HG02798 (cell line): ENCODE results near the gene HHAT.

Source experiments
- ATAC-seq: cut with Tn5 transposase; IDR thresholded peaks from one replicate; pipeline ENCODE4 v1.9.1; 2021; ENCODE audit warnings: mild to moderate bottlenecking; ENCODE audit not compliant: unreplicated experiment, poor library complexity

HHAT gene

DNA sequence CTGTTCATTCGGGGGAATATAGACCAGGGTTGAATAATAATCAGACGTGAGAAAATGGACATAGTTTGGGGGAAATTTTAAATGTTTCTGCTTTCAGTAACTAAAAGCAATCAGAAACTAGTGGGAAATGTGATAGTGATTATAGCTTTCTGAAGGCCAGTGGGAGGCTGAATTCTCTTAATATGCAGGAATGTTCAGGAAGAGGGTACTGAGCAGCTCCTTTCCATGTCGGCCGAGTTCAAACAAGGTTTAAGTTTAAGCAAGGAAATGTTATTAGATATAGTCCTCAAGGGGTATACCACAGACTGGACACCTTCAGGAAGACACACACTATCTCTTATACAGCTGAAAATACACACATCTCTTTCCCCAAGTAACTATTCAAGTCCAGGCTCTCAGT is 105.5 kb downstream of the HHAT start:
- no peak for ATAC-seq

DNA sequence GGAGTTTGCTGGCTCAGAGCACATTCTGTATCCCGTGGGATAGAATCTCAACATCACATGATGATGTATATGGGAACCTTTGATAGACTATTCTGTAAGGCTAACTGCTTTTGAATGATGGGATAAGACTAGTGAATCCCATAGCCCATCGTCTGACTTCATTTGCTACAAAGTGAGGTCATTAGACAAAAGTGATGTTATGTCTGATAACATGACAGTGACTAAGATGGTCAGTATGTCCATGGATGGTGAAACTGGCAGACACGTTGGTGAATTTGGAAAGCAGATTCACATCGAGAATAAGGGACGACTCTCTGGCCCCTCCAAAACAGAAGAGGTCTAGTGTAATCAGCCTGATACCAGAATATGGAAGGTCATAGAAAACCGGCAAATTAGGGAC is 108.4 kb downstream of the HHAT start:
- no peak for ATAC-seq

DNA sequence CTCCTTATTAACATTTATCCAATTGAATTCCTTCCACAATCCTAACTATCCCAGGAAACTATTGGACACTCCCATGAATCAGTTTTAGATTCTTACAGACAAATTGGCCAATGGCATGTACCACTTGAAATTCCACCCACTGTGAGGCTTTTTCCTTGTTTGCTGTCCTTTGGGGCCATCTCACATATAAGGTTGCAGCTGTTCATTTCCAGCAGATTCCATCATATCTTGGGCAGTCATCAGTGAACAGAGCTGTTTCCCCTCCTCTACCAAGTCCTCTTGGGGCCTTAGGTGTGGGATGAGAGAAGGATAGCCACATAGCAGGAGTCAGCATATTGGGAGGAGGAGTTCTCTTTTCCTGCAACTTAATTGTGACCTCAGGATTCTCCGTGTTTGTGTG is 109.1 kb downstream of the HHAT start:
- ATAC-seq = no peak

DNA sequence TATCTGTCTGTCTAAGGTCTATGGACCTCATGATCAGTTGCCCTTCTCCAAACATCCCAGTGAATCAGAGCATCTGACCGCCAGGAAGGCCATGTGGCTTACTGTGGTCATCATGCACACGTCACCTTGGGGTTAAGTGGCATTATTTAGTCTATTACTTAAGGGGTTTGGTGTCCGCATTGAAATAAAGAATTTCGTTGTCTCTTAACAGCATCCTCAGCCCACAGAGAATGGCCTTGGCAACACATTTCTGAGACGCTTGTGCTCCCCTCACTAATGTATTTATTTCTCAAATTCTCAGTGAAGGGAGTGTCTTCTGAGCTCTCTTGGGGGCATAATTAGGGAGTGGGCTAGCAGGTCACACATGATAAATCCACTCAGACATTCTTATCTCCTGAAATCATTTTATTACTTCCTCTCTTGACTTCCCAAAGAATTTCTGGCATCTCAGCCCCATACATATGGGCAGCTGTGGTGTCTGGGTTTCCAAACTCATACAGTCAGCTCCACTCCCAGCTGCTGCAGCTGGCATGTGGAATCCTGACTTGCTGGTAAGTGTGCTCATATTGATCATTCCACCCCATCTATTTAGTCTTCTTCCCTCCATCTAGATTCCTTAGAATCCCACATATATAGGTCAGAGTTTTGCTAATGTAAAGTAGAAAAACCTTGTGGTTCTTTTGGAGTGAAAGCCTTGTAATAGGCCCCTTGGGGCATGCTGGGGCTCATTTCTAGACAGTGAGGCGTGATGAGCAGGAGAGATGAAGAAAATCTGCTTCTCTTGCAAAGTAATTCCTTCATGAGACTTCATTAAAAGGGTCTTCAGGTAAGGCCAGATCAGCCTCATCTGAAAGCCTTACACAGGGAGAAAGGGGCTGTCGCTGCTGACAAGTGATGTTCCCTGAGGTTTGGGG is 110.5 kb downstream of the HHAT start:
- ATAC-seq = no peak

DNA sequence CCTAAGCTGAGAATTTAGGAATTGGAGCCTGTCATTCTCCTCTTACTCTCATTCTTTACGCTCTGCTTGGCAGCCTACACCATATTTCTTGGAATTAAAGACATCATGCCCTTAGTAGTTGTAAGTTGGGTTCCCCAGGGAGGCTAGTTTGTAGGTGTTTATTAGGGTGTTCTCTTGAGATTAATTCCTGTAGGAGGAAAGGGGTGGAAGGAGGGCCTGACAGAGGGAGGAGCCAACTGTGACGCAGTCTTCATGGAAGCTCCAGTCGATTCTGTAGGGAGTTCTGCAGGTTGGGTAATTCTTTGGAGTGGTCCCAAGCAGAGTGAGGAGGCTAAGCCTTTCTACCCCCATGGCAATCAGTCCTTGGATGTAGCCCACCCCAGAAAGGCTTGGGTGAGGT is 111.4 kb downstream of the HHAT start:
- no peak for ATAC-seq

DNA sequence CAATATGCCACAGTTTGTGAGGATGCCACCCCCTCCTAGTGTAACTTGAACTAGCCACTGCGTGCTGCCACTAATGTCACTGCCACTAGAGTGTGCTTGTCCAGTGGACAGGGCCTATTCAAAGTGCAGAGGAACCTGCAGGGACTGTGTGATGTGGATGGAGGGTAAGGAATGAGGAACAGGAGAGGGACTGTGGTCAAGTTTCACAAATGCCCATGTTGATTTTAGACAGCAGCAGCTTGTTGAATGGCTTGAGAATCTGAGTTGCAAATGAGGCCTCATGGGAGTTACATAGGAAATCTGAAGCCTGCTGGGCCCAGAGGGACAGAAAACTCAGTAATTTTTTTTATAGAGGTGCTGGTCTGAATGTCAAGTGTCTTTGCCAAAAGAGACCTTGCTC is 112.3 kb downstream of the HHAT start:
- no peak for ATAC-seq

DNA sequence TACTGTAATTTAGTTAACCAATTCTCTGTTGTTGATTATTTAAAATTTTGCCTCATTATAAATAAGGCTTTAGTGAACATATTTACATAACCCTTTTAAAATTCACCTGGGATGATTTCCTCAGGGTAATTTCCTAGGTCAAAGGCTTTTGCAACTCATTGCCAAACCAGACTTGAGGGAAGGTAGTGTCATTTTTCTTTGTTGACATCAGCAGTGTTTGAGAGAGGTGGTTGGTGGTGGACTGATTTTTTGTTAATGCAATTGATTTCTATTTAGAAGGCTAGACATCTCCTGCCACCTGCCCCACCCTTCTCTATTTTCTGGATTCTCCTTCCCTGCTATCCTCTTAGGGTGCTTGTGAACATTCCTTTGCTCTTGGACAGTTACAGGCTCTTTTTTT is 116.8 kb downstream of the HHAT start:
- ATAC-seq = no peak

DNA sequence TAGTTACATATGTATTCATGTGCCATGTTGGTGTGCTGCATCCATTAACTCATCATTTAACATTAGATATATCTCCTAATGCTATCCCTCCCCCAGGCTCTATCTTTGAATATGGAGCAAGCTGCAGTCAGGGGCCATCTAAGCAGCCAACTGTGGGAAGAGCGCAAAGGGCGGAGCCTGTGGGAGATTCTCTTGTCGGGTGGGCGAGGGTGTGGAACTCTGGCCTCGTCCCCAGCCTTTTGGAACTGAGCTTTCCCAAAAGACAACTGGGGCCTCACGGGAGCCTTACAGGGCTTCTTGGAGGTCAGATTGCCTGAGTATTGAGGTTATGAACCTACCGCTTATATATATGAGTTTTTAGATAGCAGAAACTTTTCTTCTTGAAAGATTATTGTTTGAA is 117.2 kb downstream of the HHAT start:
- no peak for ATAC-seq

DNA sequence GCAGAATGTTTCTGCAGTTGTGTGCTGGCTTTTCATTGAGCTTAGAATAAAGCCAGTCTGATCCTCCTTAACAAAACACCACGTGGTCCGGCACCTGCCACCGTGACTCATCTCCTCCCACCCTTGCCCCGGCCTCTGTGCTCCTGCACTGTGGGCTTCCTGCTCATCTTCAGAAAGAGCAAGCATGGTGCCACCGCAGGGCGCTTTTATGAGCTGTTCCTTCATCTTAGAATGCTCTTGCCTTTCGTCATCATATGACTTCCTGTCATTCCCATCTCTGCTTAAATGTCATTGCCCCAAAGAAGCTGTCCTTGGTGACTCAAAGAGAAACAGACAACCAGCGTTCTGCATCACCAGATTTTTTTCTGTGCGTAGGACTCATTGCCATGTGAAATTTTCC is 117.8 kb downstream of the HHAT start:
- peak; percentile 91 for ATAC-seq

DNA sequence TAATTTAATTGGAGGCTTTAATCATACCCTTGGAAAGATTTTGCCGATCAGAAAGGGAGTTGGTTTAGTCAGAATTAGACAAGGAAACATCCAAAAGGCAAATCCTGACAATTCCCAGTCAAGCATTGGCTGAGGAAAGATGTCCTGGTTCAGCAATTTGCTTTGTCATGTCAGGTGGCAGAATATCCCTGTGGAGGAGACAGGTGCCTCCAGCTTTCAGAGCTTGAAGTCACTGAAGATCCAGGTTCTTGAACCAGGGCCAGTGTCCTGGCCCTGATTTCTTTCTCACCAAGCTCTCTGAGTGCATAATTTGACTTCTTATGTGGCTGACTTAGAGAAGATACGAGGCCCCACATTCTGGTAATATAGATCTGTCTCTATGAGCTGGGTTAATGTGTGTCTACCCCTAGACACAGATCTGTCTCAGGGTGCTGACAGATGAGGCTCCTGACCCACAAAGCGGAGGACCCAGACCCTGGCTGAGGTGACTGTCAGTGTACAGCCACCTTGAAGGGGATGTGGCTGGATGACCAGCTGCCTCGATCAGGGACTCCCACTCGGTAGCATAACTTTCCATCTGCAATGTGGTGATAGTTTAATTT is 118.9 kb downstream of the HHAT start:
- ATAC-seq = no peak

DNA sequence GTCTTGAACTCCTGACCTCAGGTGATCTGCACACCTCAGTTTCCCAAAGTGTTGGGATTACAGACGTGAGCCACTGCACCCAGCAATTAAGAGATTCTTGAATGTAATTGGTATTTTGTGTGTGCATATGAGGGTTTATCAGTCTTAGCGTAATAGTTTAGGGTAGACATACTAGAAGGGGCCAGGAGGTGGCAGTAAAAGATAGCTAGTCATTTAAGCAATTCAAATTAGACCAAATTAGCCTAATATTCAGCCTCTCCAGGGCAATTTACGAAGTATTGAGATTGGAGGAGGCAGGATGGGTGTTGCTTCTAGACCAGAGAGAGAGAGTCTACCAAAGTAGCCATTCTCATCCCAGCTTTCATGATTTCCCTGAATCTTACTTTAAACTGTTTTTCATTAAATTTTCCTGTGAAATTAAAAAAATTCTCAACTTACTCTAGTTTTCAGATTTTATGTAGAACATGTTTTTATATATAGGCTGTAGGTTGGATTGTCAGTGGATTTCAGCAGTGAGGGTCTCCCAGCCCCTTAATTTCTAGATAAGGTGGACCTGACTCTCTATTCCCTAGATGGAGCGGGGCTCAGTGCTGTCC is 119.7 kb downstream of the HHAT start:
- no peak for ATAC-seq

DNA sequence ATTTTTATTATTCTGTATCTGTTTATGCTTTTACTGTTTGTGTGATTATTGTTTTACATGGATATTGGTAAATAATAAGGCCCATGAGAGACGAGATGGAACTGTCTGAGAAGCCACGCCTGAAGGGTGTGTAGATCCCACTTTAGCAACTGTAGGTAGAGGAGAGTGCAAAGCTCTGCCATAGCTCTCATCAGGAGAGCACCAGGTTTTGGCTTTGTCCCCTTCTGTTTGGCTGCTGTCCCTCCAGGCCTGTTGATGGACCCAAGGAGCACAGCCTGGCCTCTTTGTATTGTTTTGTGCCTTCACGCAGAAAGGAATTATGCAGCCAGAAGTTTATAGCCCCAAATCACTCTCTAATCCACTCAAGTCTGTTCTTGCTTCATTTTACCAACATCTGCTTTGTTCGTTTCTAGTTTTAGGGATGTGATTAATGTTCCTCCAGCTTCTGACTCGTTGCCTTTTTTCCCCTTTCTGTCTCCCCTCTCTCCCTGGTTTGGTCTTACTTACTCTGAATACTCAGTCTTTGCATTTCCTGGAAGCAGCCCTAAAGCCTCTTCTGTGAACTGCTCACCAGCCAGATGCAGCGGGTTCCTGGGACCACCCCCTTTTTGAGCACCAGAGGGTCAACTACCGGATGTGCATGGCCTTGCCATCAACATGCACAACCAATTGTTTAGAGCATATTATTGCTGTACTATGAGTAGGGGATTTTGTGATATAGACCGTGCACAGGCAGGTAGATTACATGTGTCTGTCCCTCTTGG is 127.3 kb downstream of the HHAT start:
- no peak for ATAC-seq

DNA sequence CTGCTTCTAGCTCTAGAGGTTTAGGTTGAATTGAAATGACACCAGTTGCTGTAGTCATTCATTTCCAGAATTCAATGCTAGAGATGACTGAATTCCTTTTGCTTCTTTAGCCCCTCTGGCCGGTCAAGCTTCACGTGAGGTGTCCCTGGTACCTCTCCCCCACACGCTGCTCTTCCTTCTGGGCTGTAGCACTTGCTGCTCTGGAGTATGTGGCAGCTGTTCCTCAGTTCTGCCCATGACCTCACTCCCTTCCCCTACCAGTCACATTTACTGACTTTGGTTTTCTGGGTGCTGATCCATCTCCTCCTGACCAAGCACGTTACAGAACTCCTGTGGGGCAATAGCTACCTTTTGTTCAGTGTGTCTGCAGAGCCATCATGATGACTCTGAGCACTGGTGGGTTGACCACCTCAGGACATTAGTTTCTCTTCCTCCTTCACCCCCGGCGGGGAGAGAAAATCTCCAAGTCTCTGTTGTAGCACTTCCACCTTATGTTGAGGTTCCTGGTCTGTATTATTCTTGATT is 128.1 kb downstream of the HHAT start:
- no peak for ATAC-seq

DNA sequence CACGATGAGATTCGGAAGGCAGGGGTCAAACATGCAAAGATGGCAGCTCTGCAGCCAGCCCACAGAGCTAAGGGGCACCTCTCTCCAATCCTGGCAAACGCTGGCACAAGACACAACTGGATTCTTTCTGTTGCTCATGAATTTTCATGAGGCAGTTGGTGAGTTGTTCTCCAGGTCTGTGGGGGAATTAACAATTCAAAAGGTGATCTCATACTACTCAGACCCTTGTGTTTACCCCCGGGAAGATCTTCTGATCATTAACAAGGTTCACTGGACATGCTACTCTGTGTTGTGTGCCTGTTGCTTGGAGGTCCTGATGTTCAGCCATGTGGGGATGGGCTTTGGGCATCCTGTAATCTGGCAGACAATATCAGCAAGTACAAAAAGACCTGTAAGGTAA is 128.9 kb downstream of the HHAT start:
- ATAC-seq = no peak

DNA sequence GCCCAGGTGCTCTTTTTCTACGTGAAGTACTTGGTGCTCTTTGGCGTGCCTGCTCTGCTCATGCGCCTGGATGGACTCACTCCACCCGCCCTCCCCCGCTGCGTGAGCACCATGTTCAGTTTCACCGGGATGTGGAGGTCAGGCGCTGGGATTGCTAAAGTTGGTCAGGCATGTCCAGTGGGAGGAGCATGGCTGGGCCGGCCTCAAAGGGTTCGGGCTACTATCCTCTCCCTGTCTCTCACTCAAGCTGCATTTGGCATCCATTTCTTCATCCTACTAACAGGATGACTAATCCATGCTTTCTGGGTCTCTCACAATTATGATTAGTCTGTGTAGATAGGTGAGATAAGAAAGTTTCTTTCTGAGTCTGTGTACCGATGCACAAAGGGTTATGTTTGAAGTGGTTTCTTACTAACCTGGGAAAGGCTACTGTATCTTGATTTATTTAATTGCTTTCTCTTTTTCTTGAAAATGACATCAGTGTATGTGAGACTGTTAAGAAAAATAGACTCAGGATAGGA is 135.9 kb downstream of the HHAT start:
- no peak for ATAC-seq

DNA sequence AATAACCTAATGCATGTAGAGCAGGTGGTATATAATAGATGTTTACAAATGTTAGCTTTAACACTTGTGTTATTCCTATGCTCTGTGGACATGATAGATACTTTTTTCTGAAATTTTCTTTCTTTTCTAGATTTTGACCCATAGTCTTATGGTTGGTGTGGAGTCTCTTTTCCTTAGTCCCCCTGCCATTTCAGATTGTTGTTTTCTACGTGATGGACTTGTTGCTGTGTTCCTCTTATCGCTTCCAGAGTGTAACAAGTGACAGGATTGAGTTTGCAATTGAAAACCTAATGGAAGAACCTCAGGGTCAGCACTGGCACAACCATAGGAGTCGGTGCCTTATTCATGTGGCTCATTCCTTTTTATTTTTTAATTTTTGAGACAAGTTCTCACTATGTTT is 136.4 kb downstream of the HHAT start:
- ATAC-seq = no peak

DNA sequence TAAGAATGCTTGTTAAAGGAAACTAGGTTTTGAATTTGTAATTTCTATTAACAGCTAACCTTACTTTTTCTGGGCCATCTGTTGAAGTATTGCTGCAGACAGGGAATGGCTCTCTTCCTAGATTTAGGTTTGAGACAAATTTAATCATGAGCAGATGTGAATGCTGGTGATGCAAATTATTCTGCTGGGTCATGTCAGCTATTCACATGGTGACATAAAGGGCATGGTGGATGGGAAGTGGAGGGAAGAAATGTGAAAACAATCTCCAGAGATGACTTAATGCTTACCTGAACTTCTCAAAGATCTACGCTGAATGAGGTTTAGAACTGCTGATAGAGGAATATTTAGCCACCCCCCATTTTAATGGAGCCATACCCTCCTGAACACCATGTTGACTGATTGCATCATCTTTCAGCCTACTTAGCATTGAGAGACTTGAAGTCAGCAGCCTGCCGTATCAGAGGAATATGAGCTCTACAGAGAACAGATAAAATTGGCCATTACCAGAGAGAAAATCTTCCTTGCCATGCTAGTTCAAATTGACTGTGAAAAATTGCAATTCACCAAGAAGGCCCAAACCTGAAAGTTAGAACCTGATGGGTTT is 138.8 kb downstream of the HHAT start:
- no peak for ATAC-seq

DNA sequence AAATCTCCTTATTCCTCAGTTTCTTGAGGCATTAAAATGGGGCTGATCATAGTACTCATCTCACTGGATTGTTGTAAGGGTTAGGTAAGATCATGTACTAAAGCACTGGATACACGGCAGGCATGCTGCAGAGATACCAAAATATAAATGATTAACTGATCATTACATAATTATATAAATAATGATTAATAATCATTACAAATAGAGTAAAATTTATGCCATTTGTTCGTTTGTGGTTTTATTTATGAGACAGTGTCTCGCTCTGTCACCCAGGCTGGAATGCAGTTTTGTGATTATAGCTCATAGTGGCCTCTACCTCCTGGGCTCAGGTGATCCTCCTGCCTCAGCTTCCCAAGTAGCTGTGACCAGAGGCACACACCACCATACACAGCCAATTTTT is 140.7 kb downstream of the HHAT start:
- no peak for ATAC-seq

DNA sequence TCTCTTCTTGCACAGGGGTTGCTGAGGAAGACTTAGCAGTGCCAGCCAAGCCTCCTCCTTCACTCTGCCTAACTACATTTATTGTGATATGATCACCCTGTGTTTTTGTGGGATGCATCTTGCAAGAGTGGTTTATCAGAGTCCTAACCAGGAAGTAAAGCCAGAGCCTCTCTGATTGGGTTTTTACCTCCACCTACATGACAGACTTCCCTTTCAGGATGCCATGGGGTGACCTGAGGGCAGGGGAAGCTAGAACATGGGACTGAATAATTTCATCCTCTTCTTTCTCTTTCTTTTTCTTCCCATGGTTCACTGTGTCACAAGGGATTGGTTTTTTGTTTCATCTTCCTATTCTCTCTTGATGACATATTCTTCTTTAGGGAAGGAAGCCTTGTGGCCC is 146.6 kb downstream of the HHAT start:
- ATAC-seq = no peak

DNA sequence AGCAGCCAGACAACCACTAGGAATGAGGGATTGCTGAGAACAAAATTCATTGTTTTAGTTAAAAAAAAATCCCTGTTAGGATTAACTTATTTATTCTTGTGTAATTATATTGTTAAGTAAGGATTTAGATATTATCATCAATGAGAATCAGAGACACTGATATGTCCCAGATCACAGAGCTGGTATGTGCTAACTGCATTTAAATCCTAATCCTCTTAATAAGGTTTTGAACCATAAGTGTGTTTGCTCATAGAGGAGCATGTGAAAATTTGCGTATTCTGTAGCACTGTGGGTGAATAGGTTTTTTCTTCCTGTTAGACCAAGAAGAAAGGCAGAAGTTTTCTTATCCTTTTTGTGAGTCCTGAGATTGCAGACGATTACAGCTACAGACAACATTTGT is 147.1 kb downstream of the HHAT start:
- no peak for ATAC-seq
